ENCODE data around the gene THSD4.
"Not testable (repeated sequence)": the region's sequence is repeated elsewhere in the genome, so short reads cannot be mapped to it uniquely, and the experiment has no call there.

The THSD4 gene

GRCh38 chr15:71434774-71435173 lies 319.5 kb downstream of the THSD4 start:
- H3K9ac ChIP-seq (ENCODE audit: low read length), result no peak overlapping the region
- peaks cover 3% of the 10 kb centered on the region; the same call in 1 of the 2 replicates for H3K4me1 ChIP-seq (ENCODE audit: control insufficient read depth, insufficient read depth, low read length)
- peaks cover 4% of the 10 kb centered on the region; the same call in 1 of the 2 replicates for H3K9me3 ChIP-seq (ENCODE audit: control insufficient read depth, insufficient read depth, low read depth, low read length)
- no peaks in the 10 kb centered on the region for H3K27me3 ChIP-seq (ENCODE audit: control insufficient read depth, insufficient read depth, low read length)
- H3K4me3 ChIP-seq (ENCODE audit: low read depth, low read length), result no peak overlapping the region
- no peak overlapping the region for H3K27ac ChIP-seq (ENCODE audit: low read depth, low read length)
- H3K36me3 ChIP-seq (ENCODE audit: control insufficient read depth, insufficient read depth, low read length), result no peaks in the 10 kb centered on the region

- H3K4me1 ChIP-seq (ENCODE audit: control insufficient read depth, insufficient read depth, low read length), result peaks cover 3% of the 10 kb centered on the region; the same call in 1 of the 2 replicates
- no peak overlapping the region for H3K27ac ChIP-seq (ENCODE audit: low read depth, low read length)
- H3K4me3 ChIP-seq (ENCODE audit: low read depth, low read length), result no peak overlapping the region
- no peaks in the 10 kb centered on the region for H3K36me3 ChIP-seq (ENCODE audit: control insufficient read depth, insufficient read depth, low read length)
- H3K9ac ChIP-seq (ENCODE audit: low read length), result no peak overlapping the region
- no peaks in the 10 kb centered on the region for H3K27me3 ChIP-seq (ENCODE audit: control insufficient read depth, insufficient read depth, low read length)
- H3K9me3 ChIP-seq (ENCODE audit: control insufficient read depth, insufficient read depth, low read depth, low read length), result peaks cover 4% of the 10 kb centered on the region; the same call in 1 of the 2 replicates
These were observed 320.3 kb downstream of the THSD4 start for GRCh38 chr15:71435552-71435951.

GRCh38 chr15:71436854-71437253 lies 321.6 kb downstream of the THSD4 start:
- Histone ChIP-seq H3K36me3 (ENCODE audit: control insufficient read depth, insufficient read depth, low read length) (no peaks in the 10 kb centered on the region), H3K4me1 (ENCODE audit: control insufficient read depth, insufficient read depth, low read length) (no peaks in the 10 kb centered on the region), H3K9me3 (ENCODE audit: control insufficient read depth, insufficient read depth, low read depth, low read length) (peaks cover 4% of the 10 kb centered on the region; the same call in 1 of the 2 replicates), H3K27me3 (ENCODE audit: control insufficient read depth, insufficient read depth, low read length) (no peaks in the 10 kb centered on the region), H3K9ac (ENCODE audit: low read length) (no peak overlapping the region), H3K27ac (ENCODE audit: low read depth, low read length) (no peak overlapping the region), H3K4me3 (ENCODE audit: low read depth, low read length) (no peak overlapping the region)

- Histone ChIP-seq H3K9me3 (ENCODE audit: control insufficient read depth, insufficient read depth, low read depth, low read length) (peaks cover 4% of the 10 kb centered on the region; the same call in 1 of the 2 replicates), H3K27me3 (ENCODE audit: control insufficient read depth, insufficient read depth, low read length) (no peaks in the 10 kb centered on the region), H3K36me3 (ENCODE audit: control insufficient read depth, insufficient read depth, low read length) (no peaks in the 10 kb centered on the region), H3K27ac (ENCODE audit: low read depth, low read length) (no peak overlapping the region), H3K4me3 (ENCODE audit: low read depth, low read length) (no peak overlapping the region), H3K9ac (ENCODE audit: low read length) (no peak overlapping the region), H3K4me1 (ENCODE audit: control insufficient read depth, insufficient read depth, low read length) (no peaks in the 10 kb centered on the region)
These were observed 322.1 kb downstream of the THSD4 start for GRCh38 chr15:71437404-71437803.

GRCh38 chr15:71437919-71438318 lies 322.6 kb downstream of the THSD4 start:
- Histone ChIP-seq H3K4me1 (ENCODE audit: control insufficient read depth, insufficient read depth, low read length) (peaks cover 3% of the 10 kb centered on the region), H3K27me3 (ENCODE audit: control insufficient read depth, insufficient read depth, low read length) (no peaks in the 10 kb centered on the region), H3K4me3 (ENCODE audit: low read depth, low read length) (no peak overlapping the region), H3K36me3 (ENCODE audit: control insufficient read depth, insufficient read depth, low read length) (no peaks in the 10 kb centered on the region), H3K9ac (ENCODE audit: low read length) (no peak overlapping the region), H3K9me3 (ENCODE audit: control insufficient read depth, insufficient read depth, low read depth, low read length) (peaks cover 4% of the 10 kb centered on the region; the same call in 1 of the 2 replicates), H3K27ac (ENCODE audit: low read depth, low read length) (no peak overlapping the region)

- H3K27me3 ChIP-seq (ENCODE audit: control insufficient read depth, insufficient read depth, low read length); H3K4me3 ChIP-seq (ENCODE audit: low read depth, low read length); H3K27ac ChIP-seq (ENCODE audit: low read depth, low read length); H3K9ac ChIP-seq (ENCODE audit: low read length); H3K9me3 ChIP-seq (ENCODE audit: control insufficient read depth, insufficient read depth, low read depth, low read length); H3K36me3 ChIP-seq (ENCODE audit: control insufficient read depth, insufficient read depth, low read length): not testable (repeated sequence)
- peaks cover 12% of the 10 kb centered on the region for H3K4me1 ChIP-seq (ENCODE audit: control insufficient read depth, insufficient read depth, low read length)
These were observed 324.2 kb downstream of the THSD4 start for GRCh38 chr15:71439478-71439877.

- Histone ChIP-seq H3K36me3 (ENCODE audit: control insufficient read depth, insufficient read depth, low read length) (no peaks in the 10 kb centered on the region), H3K27me3 (ENCODE audit: control insufficient read depth, insufficient read depth, low read length) (no peaks in the 10 kb centered on the region), H3K4me1 (ENCODE audit: control insufficient read depth, insufficient read depth, low read length) (peaks cover 12% of the 10 kb centered on the region), H3K27ac (ENCODE audit: low read depth, low read length) (no peak overlapping the region), H3K9ac (ENCODE audit: low read length) (no peak overlapping the region), H3K9me3 (ENCODE audit: control insufficient read depth, insufficient read depth, low read depth, low read length) (peaks cover 4% of the 10 kb centered on the region; the same call in 1 of the 2 replicates), H3K4me3 (ENCODE audit: low read depth, low read length) (no peak overlapping the region)
These were observed 325.3 kb downstream of the THSD4 start for GRCh38 chr15:71440489-71441110.

- Histone ChIP-seq H3K4me3 (ENCODE audit: low read depth, low read length) (no peak overlapping the region), H3K9ac (ENCODE audit: low read length) (no peak overlapping the region), H3K36me3 (ENCODE audit: control insufficient read depth, insufficient read depth, low read length) (no peaks in the 10 kb centered on the region), H3K9me3 (ENCODE audit: control insufficient read depth, insufficient read depth, low read depth, low read length) (no peaks in the 10 kb centered on the region), H3K27me3 (ENCODE audit: control insufficient read depth, insufficient read depth, low read length) (no peaks in the 10 kb centered on the region), H3K4me1 (ENCODE audit: control insufficient read depth, insufficient read depth, low read length) (peaks cover 25% of the 10 kb centered on the region), H3K27ac (ENCODE audit: low read depth, low read length) (no peak overlapping the region)
These were observed 328.3 kb downstream of the THSD4 start for GRCh38 chr15:71443538-71443937.

- H3K9ac ChIP-seq (ENCODE audit: low read length), result no peak overlapping the region
- H3K27ac ChIP-seq (ENCODE audit: low read depth, low read length), result no peak overlapping the region
- H3K4me1 ChIP-seq (ENCODE audit: control insufficient read depth, insufficient read depth, low read length), result peaks cover 25% of the 10 kb centered on the region
- no peaks in the 10 kb centered on the region for H3K36me3 ChIP-seq (ENCODE audit: control insufficient read depth, insufficient read depth, low read length)
- no peaks in the 10 kb centered on the region for H3K27me3 ChIP-seq (ENCODE audit: control insufficient read depth, insufficient read depth, low read length)
- H3K4me3 ChIP-seq (ENCODE audit: low read depth, low read length), result no peak overlapping the region
- no peaks in the 10 kb centered on the region for H3K9me3 ChIP-seq (ENCODE audit: control insufficient read depth, insufficient read depth, low read depth, low read length)
These were observed 328.9 kb downstream of the THSD4 start for GRCh38 chr15:71444032-71444810.

- H3K27me3 ChIP-seq (ENCODE audit: control insufficient read depth, insufficient read depth, low read length), result no peaks in the 10 kb centered on the region
- H3K4me3 ChIP-seq (ENCODE audit: low read depth, low read length), result no peak overlapping the region
- peaks cover 25% of the 10 kb centered on the region for H3K4me1 ChIP-seq (ENCODE audit: control insufficient read depth, insufficient read depth, low read length)
- no peak overlapping the region for H3K9ac ChIP-seq (ENCODE audit: low read length)
- no peaks in the 10 kb centered on the region for H3K36me3 ChIP-seq (ENCODE audit: control insufficient read depth, insufficient read depth, low read length)
- H3K27ac ChIP-seq (ENCODE audit: low read depth, low read length), result no peak overlapping the region
- no peaks in the 10 kb centered on the region for H3K9me3 ChIP-seq (ENCODE audit: control insufficient read depth, insufficient read depth, low read depth, low read length)
These were observed 329.8 kb downstream of the THSD4 start for GRCh38 chr15:71444866-71445590.

Data from HUES6 (cell line).